H1 (cell line): ENCODE data around the gene C17orf107. TPM values are rescaled to one million over a fixed set of nuclear protein-coding genes. Genes with fewer than 3 reads are reported as not detected.
A peak's percentile ranks its signal among the peaks of the same experiment; 100 is the strongest.

Experiments
- ASH2L ChIP-seq: fragments of 200-600, 300-600 bp; sonication (generic); IDR thresholded peaks from one replicate; pipeline ENCODE4 v1.7.1; 2017; ENCODE audit warnings: low read length
- CBX5 ChIP-seq: fragments of 300-800, 300-1000 bp; sonication (generic); IDR thresholded peaks from 2 replicates; pipeline ENCODE4 v1.7.1; 2016; ENCODE audit warnings: antibody characterized with exemption, low read length, low read depth
- CTBP2 ChIP-seq: IDR thresholded peaks from 2 replicates; pipeline ENCODE4 v1.7.0; 2011; ENCODE audit warnings: borderline replicate concordance, mild to moderate bottlenecking, moderate library complexity, mixed read lengths, low read length; ENCODE audit not compliant: insufficient read depth, insufficient read length
- KDM1A ChIP-seq: fragments of 200-600, 300-600 bp; sonication (generic); IDR thresholded peaks from 2 replicates; pipeline ENCODE4 v1.7.1; 2016; ENCODE audit warnings: mild to moderate bottlenecking, low read length, borderline replicate concordance
- KDM4A ChIP-seq: IDR thresholded peaks from one replicate; pipeline ENCODE4 v1.7.1; 2012; ENCODE audit warnings: low read depth, mild to moderate bottlenecking, moderate library complexity, low read length, inconsistent platforms; ENCODE audit not compliant: severe bottlenecking
- PHF8 ChIP-seq: fragments of 200-600 bp; sonication (generic); conservative IDR thresholded peaks from 2 replicates; pipeline ENCODE4 v1.7.1; 2012; ENCODE audit warnings: low read depth, mild to moderate bottlenecking, inconsistent platforms, low read length, moderate library complexity
- POLR2AphosphoS5 ChIP-seq: IDR thresholded peaks from 2 replicates; pipeline ENCODE4 v1.6.1; 2011; ENCODE audit warnings: low read depth, low read length
- SP4 ChIP-seq: IDR thresholded peaks from 2 replicates; pipeline ENCODE4 v1.6.1; 2012; ENCODE audit warnings: low read length, inconsistent platforms
- YY1 ChIP-seq: IDR thresholded peaks from 2 replicates; pipeline ENCODE4 v1.6.1; 2011; ENCODE audit warnings: low read depth, mild to moderate bottlenecking, low read length
- ZNF274 ChIP-seq: IDR thresholded peaks from 2 replicates; pipeline ENCODE4 v1.7.0; 2012; ENCODE audit warnings: low read length, borderline replicate concordance; ENCODE audit errors: extremely low read depth
- polyA plus RNA-seq, 7 experiments: library from polyadenylated mRNA; depleted of rRNA in 3 of 7; stranded (reverse) in 5 of 7; unstranded in 2 of 7; fragments of >200 nt in 5 of 7; fragments of 200-250 nt in 2 of 7; gene quantifications; 1 replicate in 5 of 7; 2 replicates in 1 of 7; 4 replicates in 1 of 7; pipeline versions ENCODE4 v1.2.1 to v1.2.3, GENCODE V29; 2011 to 2013; ENCODE audit warnings: missing spikeins in 2 of 7, mixed read lengths in 2 of 7
- total RNA-seq: library from RNA; stranded (reverse); fragmentation: NEBNext Ultra II Directional; extraction: Animal tissue kit (Norgen Biotek cat#: 25700); gene quantifications from 2 replicates; pipeline ENCODE4 v1.2.1, GENCODE V29; 2021

The C17orf107 gene
- total and polyA plus RNA-seq, 2 of the 8 experiments (the other 6 are each of a cell fraction or from before 2014, with no cell fraction given): 0.39 to 0.45 TPM

- peak; percentile 49 for TF ChIP-seq ASH2L
- TF ChIP-seq POLR2AphosphoS5: no peak
- no peak for TF ChIP-seq SP4
- peak; percentile 29 for TF ChIP-seq KDM4A
- no peak for TF ChIP-seq YY1
- TF ChIP-seq ZNF274: no peak
- no peak for TF ChIP-seq KDM1A
- no peak for TF ChIP-seq CBX5
- TF ChIP-seq CTBP2: no peak
- no peak for TF ChIP-seq PHF8
Observed at GRCh38 chr17:4950075-4950745, 50.9 kb downstream of the C17orf107 start (continued).
